Ascending aorta (tissue), 2 donors: ENCODE results near the gene POU3F3. TPM values are rescaled to one million over a fixed set of nuclear protein-coding genes. Genes with fewer than 3 reads are reported as not detected.

ENCODE experiments used
- DNase-seq, 2 donors: peaks; one replicate each; pipeline ENCODE4 v3.0.0-alpha.2; 2019; ENCODE audit warnings: low spot score in 2 of 2
- H3K27ac ChIP-seq, 2 donors: fragments of 200-600 bp; sonication (generic); one replicate each; pipeline ENCODE4 v1.5.1; 2016 to 2017; ENCODE audit warnings: mild to moderate bottlenecking in 1 of 2
- H3K27me3 ChIP-seq: fragments of 200-600 bp; sonication (generic); one replicate; pipeline ENCODE4 v1.5.1; 2017
- H3K36me3 ChIP-seq, 2 donors: fragments of 200-600 bp; sonication (generic); one replicate each; pipeline ENCODE4 v1.5.1; 2016
- H3K4me1 ChIP-seq, 2 donors: fragments of 200-600 bp; sonication (generic); one replicate each; pipeline ENCODE4 v1.5.1; 2016 to 2017; ENCODE audit warnings: mild to moderate bottlenecking in 1 of 2
- H3K4me3 ChIP-seq, 2 donors: fragments of 200-600 bp; sonication (generic); one replicate each; pipeline ENCODE4 v1.5.1; 2016 to 2017; ENCODE audit warnings: mild to moderate bottlenecking in 1 of 2
- H3K9me3 ChIP-seq, 2 donors: fragments of 200-600 bp; sonication (generic); one replicate each; pipeline ENCODE4 v1.5.1; 2016
- intact Hi-C: fragments of 100-400 bp; cut with DNase I; formaldehyde crosslinking; loops from one replicate; pipeline ENCODE4 v1.15.1; 2023
- total RNA-seq: library from RNA; depleted of rRNA; stranded (reverse); fragments of >200 nt; gene quantifications from one replicate; pipeline ENCODE4 v1.1.0, GENCODE V29; 2016
- TF ChIP-seq, protein P1 (sequence below), 3 experiments: fragments of 200-600 bp in 2 of 3; fragments of 450-650 bp in 1 of 3; sonication (generic) in 2 of 3; IDR thresholded peaks; one replicate each; pipeline ENCODE4 v1.5.1; 2016 to 2019; ENCODE audit warnings: antibody characterized with exemption in 3 of 3, mild to moderate bottlenecking in 1 of 3, moderate library complexity in 1 of 3

Gene POU3F3
- total RNA-seq, 1 donor from 2014 or later = 0.21 TPM

DNA sequence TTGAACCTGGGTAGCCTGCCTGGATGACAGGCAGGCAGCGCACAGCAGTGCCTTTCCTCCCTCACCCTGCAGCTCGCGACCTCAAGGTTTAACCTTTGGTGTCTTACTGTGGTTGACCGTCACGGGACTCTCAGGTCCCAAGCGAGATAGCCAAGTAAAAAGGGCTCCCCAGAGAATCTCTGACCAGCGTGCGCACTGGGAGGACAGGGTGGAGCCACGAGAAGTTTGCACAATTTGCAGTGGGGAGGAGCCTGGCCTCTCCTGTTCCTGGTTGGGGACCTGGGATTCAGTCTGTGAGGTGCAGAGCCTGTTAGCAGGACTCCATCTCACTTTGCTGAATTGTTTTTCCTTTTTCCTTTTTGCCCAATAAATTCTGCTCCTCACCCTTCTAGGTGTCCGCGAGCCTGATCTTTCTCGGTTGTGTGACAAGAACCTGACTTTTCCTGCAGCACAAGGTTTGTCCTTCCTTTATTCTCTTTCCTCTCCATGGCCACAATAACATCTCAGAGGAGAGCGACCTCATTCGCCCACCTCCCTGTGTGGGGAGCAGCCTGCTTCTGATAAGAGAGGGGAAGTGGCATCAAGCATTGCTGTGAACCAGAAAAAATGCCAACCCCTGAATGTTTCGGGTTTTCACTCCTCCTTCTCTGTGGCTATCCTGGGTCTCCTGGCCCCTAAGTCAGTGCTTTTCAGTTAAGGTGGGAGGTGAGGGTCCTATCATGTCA is 36.2 kb downstream of the POU3F3 start:
- Histone ChIP-seq H3K27ac (no peak overlapping the region), H3K27me3 (no peaks in the 10 kb centered on the region), H3K4me3 (no peak overlapping the region), H3K9me3 (no peaks in the 10 kb centered on the region), H3K36me3 (no peaks in the 10 kb centered on the region), H3K4me1 (no peaks in the 10 kb centered on the region)
- TF ChIP-seq, protein P1, sequence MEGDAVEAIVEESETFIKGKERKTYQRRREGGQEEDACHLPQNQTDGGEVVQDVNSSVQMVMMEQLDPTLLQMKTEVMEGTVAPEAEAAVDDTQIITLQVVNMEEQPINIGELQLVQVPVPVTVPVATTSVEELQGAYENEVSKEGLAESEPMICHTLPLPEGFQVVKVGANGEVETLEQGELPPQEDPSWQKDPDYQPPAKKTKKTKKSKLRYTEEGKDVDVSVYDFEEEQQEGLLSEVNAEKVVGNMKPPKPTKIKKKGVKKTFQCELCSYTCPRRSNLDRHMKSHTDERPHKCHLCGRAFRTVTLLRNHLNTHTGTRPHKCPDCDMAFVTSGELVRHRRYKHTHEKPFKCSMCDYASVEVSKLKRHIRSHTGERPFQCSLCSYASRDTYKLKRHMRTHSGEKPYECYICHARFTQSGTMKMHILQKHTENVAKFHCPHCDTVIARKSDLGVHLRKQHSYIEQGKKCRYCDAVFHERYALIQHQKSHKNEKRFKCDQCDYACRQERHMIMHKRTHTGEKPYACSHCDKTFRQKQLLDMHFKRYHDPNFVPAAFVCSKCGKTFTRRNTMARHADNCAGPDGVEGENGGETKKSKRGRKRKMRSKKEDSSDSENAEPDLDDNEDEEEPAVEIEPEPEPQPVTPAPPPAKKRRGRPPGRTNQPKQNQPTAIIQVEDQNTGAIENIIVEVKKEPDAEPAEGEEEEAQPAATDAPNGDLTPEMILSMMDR (IDR thresholded peaks at IDR 0.05) = no peak
- DNase-seq = no peak
- intact Hi-C loops = no loop called here

DNA sequence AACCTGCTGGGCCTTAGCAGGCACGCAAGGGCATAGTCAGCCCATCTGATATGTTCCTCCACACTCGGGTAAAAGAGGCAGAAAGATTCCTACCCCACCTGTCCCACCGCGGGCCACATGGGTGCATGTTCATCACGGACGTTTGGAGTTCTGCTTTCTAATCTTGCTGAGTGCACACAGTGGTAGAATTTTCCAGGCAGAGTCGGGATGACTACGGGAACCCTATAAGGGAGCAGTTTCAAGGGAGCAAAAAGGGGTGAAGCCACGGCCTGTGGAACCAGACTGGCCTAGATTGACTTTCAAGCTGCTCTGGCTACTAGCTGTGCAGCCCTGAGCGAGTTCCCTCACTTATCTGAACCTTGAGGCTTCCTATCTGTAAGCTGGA is 36.8 kb downstream of the POU3F3 start:
- intact Hi-C loops = no loop called here
- TF ChIP-seq, protein P1 (IDR thresholded peaks at IDR 0.05) = no peak
- no peak overlapping the region for H3K27ac ChIP-seq
- no peaks in the 10 kb centered on the region for H3K4me1 ChIP-seq
- no peak for DNase-seq
- H3K4me3 ChIP-seq = no peak overlapping the region
- no peaks in the 10 kb centered on the region for H3K27me3 ChIP-seq
- H3K36me3 ChIP-seq = no peaks in the 10 kb centered on the region
- no peaks in the 10 kb centered on the region for H3K9me3 ChIP-seq

DNA sequence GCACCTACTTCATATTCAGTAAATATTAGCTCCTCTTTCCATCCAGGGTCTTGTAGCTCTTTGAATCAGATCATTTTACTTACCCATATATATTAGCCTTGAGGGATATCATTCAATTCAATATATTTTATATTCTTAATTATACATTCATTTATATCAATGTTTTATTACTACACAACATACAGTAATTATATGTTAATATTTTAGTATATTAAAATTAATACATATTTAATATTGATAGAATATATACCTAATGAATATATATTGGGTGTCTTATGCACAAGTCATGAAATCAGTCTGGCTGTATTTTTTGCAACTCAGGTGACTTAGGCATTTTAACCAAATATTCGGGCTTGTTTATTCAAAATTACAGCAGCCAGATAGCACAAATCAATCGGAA is 37.2 kb downstream of the POU3F3 start:
- Histone ChIP-seq H3K36me3 (no peaks in the 10 kb centered on the region), H3K4me3 (no peak overlapping the region), H3K27ac (no peak overlapping the region), H3K4me1 (no peaks in the 10 kb centered on the region), H3K27me3 (no peaks in the 10 kb centered on the region), H3K9me3 (no peaks in the 10 kb centered on the region)
- TF ChIP-seq, protein P1 (IDR thresholded peaks at IDR 0.05) = no peak
- no peak for DNase-seq
- intact Hi-C loops = no loop called here

DNA sequence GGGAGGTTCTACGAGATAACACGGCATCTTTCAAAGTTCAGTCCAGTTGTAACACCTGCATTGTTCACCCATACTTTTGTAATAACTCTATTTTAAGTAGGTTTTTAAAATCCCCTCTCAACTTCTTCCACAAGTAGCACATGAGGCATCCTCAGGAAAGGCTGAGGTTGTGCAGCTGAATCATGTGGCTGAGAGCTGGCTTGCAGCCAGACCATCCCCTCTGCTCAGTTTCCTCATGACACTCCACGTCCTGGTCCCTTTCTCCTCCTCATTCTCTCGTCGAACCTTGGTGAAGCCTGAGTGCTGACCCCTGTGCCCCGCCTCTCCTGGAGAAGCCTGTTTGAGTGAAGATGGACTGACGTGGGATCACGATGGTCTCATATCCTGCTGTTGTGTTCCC is 42.5 kb downstream of the POU3F3 start:
- Histone ChIP-seq H3K27ac (no peak overlapping the region), H3K4me3 (no peak overlapping the region), H3K9me3 (no peaks in the 10 kb centered on the region), H3K27me3 (no peaks in the 10 kb centered on the region), H3K4me1 (no peaks in the 10 kb centered on the region), H3K36me3 (no peaks in the 10 kb centered on the region)
- intact Hi-C loops = no loop called here
- TF ChIP-seq, protein P1 (IDR thresholded peaks at IDR 0.05) = no peak
- DNase-seq = no peak

- Histone ChIP-seq H3K9me3 (no peaks in the 10 kb centered on the region), H3K27ac (no peak overlapping the region), H3K4me1 (no peaks in the 10 kb centered on the region), H3K4me3 (no peak overlapping the region), H3K27me3 (no peaks in the 10 kb centered on the region), H3K36me3 (no peaks in the 10 kb centered on the region)
- TF ChIP-seq, protein P1 (IDR thresholded peaks at IDR 0.05) = no peak
- intact Hi-C loops = no loop called here
- no peak for DNase-seq
Measured at GRCh38 chr2:104897515-104898184, 43.7 kb downstream of the POU3F3 start.
